Kidney (tissue), 14 donors: ENCODE measurements around the gene HECW1. TPM values are rescaled to one million over a fixed set of nuclear protein-coding genes. Genes with fewer than 3 reads are reported as not detected.

ENCODE experiments used
- DNase-seq, 5 donors: peaks; one replicate each; pipeline ENCODE4 v3.0.0-alpha.2; 2013 to 2020
- FAIRE-seq: peaks from 2 replicates; lab custom pipeline; 2012; peaks lifted over from hg19 to GRCh38; lab: Jason Lieb, UNC
- H3K27ac ChIP-seq, 2 donors: one replicate each; pipeline ENCODE4 v1.7.0; 2013; ENCODE audit warnings: low read depth in 2 of 2, low read length in 2 of 2, inconsistent platforms in 1 of 2
- H3K27me3 ChIP-seq: one replicate; pipeline ENCODE4 v1.7.1; 2013; ENCODE audit warnings: low read length, inconsistent platforms; ENCODE audit not compliant: control insufficient read depth, insufficient read depth
- H3K36me3 ChIP-seq, 3 donors: one replicate each; pipeline versions ENCODE4 v1.7.0 to v1.7.1; 2013; ENCODE audit warnings: low read length in 3 of 3, control low read depth in 1 of 3, inconsistent platforms in 1 of 3; ENCODE audit not compliant: insufficient read depth in 3 of 3, control insufficient read depth in 2 of 3
- H3K4me1 ChIP-seq, 3 donors: one replicate each; pipeline versions ENCODE4 v1.7.0 to v1.7.1; 2013; ENCODE audit warnings: low read length in 3 of 3, inconsistent platforms in 1 of 3, low read depth in 1 of 3; ENCODE audit not compliant: control insufficient read depth in 2 of 3, insufficient read depth in 2 of 3
- H3K4me3 ChIP-seq, 3 donors: one replicate each; pipeline versions ENCODE4 v1.7.0 to v1.8.1; 2013; ENCODE audit warnings: low read length in 3 of 3, control low read depth in 1 of 3, inconsistent platforms in 1 of 3
- H3K9ac ChIP-seq, 3 donors: one replicate each; pipeline versions ENCODE4 v1.7.0 to v1.7.1; 2013; ENCODE audit warnings: low read length in 3 of 3, control low read depth in 1 of 3, inconsistent platforms in 1 of 3
- H3K9me3 ChIP-seq, 3 donors: one replicate each; pipeline versions ENCODE4 v1.7.0 to v1.7.1; 2013; ENCODE audit warnings: low read length in 3 of 3, control low read depth in 1 of 3, inconsistent platforms in 1 of 3; ENCODE audit not compliant: control insufficient read depth in 2 of 3, insufficient read depth in 1 of 3
- intact Hi-C: fragments of 100-400 bp; cut with DNase I; formaldehyde crosslinking; loops from one replicate; pipeline ENCODE4 v1.11.1; 2022
- polyA plus RNA-seq: library from polyadenylated mRNA; stranded (reverse); fragments of 350-450 nt; fragmentation: Illumina TruSeq; extraction: RNeasy Lipid Tissue Mini Kit (QIAGEN cat#74804); gene quantifications from one replicate; pipeline ENCODE4 v1.2.3, GENCODE V29; 2014; ENCODE audit warnings: low read depth, low replicate concordance; ENCODE audit not compliant: insufficient read depth
- total RNA-seq: library from RNA; stranded (reverse); fragmentation: NEBNext Ultra II Directional; extraction: Animal tissue kit (Norgen Biotek cat#: 25700); gene quantifications from one replicate; pipeline ENCODE4 v1.2.1, GENCODE V29; 2021
- TF ChIP-seq, protein P1 (sequence below): IDR thresholded peaks from 3 replicates; pipeline ENCODE4 v1.5.1; 2012; ENCODE audit warnings: mild to moderate bottlenecking, moderate library complexity, borderline replicate concordance; ENCODE audit not compliant: insufficient read depth; ENCODE audit errors: extremely low read depth
- donor health status: control.
- donor health status: control.
- donor health status: control.
- donor health status: control.
- donor health status: control.
- donor health status: DM: yes; HTN: yes; CAD: no.
- donor health status: Normal renal cell carcinoma (clear cell type).

The HECW1 gene
- total and polyA plus RNA-seq, 2 donors from 2014 or later = 0.50 to 7.5 TPM

DNA sequence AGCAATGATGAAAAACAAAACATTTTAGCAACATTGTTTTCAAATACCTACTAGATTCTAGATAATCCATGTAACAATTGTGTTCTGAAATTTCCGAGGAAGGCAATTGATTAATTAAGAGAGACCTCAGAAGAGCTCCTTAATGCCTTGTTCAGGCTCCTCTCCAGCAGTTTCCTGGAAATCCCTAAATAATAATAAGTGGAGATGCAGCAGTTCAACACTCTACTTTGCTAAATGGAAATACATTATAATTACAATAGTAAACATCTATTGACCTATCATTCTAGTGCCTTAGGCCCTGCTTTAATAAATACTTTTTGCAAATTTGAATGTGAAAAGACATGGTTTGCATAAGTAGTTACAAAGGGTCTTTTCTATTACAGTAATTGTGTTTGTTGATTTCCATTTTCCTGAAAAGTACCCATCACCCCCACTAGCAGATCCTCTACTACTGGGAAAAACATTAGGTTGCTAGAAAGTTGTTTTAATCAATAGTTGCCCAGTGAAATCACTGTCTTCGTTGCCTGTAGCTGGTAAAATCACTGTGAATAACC is 283.8 kb downstream of the HECW1 start:
- H3K27me3 ChIP-seq = no peaks in the 10 kb centered on the region
- H3K4me1 ChIP-seq = peaks cover 0 to 4% (median 4%) of the 10 kb centered on the region in 3 donors
- H3K36me3 ChIP-seq = no peaks in the 10 kb centered on the region
- DNase-seq (no peak), FAIRE-seq (no peak)
- H3K9me3 ChIP-seq = no peaks in the 10 kb centered on the region
- TF ChIP-seq, protein P1, sequence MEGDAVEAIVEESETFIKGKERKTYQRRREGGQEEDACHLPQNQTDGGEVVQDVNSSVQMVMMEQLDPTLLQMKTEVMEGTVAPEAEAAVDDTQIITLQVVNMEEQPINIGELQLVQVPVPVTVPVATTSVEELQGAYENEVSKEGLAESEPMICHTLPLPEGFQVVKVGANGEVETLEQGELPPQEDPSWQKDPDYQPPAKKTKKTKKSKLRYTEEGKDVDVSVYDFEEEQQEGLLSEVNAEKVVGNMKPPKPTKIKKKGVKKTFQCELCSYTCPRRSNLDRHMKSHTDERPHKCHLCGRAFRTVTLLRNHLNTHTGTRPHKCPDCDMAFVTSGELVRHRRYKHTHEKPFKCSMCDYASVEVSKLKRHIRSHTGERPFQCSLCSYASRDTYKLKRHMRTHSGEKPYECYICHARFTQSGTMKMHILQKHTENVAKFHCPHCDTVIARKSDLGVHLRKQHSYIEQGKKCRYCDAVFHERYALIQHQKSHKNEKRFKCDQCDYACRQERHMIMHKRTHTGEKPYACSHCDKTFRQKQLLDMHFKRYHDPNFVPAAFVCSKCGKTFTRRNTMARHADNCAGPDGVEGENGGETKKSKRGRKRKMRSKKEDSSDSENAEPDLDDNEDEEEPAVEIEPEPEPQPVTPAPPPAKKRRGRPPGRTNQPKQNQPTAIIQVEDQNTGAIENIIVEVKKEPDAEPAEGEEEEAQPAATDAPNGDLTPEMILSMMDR = no peak
- no peak overlapping the region for H3K9ac ChIP-seq
- no peak overlapping the region for H3K27ac ChIP-seq
- no peak overlapping the region for H3K4me3 ChIP-seq
- intact Hi-C loops = no loop called here

DNA sequence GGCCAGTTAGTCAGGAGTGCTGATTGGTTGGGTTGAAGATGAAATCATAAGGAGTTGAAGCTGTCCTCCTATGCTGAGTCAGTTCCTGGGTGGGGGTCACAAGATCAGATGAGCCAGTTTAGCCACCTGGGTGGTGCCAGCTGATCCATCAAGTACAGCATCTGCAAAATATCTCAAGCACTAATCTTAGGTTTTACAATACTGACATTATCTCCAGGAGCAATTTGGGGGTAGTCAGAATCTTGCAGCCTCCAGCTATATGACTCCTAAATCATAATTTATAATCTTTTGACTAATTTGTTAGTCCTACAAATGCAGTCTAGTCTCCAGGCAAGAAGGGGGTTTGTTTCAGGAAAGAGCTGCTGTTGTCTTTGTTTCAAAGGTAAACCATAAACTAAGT is 286.4 kb downstream of the HECW1 start:
- intact Hi-C loops = no loop called here
- TF ChIP-seq, protein P1 = no peak
- Histone ChIP-seq H3K9me3 (no peaks in the 10 kb centered on the region), H3K36me3 (no peaks in the 10 kb centered on the region), H3K4me1 (peaks cover 0 to 4% (median 0%) of the 10 kb centered on the region in 3 donors), H3K9ac (no peak overlapping the region), H3K4me3 (no peak overlapping the region), H3K27me3 (no peaks in the 10 kb centered on the region), H3K27ac (no peak overlapping the region)
- FAIRE-seq = no peak
- no peak for DNase-seq

DNA sequence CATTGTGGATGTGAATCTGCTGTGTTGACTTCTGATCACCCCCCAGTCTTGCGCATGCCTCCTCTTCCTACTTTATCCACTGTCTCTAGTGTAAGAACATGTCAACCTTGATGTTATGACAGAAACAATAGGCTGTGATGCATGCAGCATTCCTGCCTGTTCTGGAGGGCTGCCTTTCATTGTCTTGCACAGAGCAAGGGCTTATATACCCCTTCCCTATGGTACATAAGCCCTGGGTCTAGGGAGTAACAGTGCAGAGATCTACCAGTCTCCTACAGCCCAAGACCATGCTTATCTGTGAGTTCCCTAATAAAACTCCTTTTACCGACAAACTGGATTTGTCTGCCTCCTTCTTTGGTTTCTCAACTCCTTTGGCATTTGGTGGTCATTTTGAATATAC is 293.5 kb downstream of the HECW1 start:
- FAIRE-seq = no peak
- Histone ChIP-seq H3K27ac (no peak overlapping the region), H3K9ac (no peak overlapping the region), H3K4me1 (no peaks in the 10 kb centered on the region), H3K27me3 (no peaks in the 10 kb centered on the region), H3K36me3 (peaks cover 0 to 6% (median 2%) of the 10 kb centered on the region in 3 donors), H3K9me3 (no peaks in the 10 kb centered on the region), H3K4me3 (no peak overlapping the region)
- no peak for DNase-seq
- intact Hi-C loops = no loop called here
- TF ChIP-seq, protein P1 = no peak

DNA sequence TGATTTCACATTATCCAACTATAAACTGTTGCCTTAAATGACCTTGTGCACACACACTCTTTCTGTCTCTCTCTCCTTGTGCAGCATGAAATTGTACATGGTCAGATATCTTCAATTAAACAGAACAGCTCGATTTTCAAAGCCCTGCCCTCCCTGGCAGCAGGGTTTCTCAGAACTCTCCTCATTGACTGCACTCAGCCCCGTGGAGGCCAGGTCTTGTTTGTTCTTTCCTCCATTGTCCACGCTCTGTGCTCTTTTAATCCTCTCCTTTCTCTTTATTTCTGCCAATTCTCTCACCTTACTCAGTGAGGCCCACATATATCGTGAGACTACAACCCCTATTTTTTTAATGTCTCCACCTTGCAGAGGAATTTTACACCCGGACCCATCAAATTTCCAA is 294.5 kb downstream of the HECW1 start:
- Histone ChIP-seq H3K9me3 (no peaks in the 10 kb centered on the region), H3K9ac (no peak overlapping the region), H3K27ac (no peak overlapping the region), H3K27me3 (no peaks in the 10 kb centered on the region), H3K4me3 (no peak overlapping the region), H3K36me3 (peaks cover 0 to 6% (median 2%) of the 10 kb centered on the region in 3 donors), H3K4me1 (no peaks in the 10 kb centered on the region)
- intact Hi-C loops = no loop called here
- TF ChIP-seq, protein P1 = no peak
- FAIRE-seq (no peak), DNase-seq (no peak)
